Measurements from ENCODE around the gene CUTA. TPM values are rescaled to one million over a fixed set of nuclear protein-coding genes. Genes with fewer than 3 reads are reported as not detected.
"Not testable (repeated sequence)": the region's sequence is repeated elsewhere in the genome, so short reads cannot be mapped to it uniquely, and the experiment has no call there.

CUTA gene
- total RNA-seq, 1 experiment from 2014 or later: 257 TPM

DNA sequence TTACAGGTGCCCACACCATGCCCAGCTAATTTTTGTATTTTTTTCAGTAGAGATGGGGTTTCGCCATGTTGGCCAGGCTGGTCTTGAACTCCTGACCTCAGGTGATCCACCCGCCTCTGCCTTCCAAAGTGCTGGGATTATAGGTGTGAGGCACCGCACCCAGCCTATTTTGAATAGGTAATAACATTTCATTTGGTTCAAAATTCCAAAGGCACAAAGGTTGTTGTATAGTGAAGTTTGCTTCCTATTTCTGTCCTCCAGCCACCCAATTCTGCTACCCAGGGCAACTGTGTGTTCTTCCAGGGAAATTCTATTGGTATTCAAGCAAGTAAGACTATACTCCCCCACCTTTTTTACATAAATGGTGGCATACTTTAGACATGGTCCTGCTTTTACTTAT lies 19.3 kb downstream of the CUTA start:
- H3T11ph ChIP-seq (ENCODE audit: low read length); H3K18ac ChIP-seq (ENCODE audit: insufficient read length, low read depth, low read length); H3K9ac ChIP-seq (ENCODE audit: extremely low read depth, insufficient read length, low read length); H4K20me1 ChIP-seq (ENCODE audit: control insufficient read depth, insufficient read depth, insufficient read length); H3K9me3 Mint-ChIP-seq; DNase-seq; H3K14ac ChIP-seq (ENCODE audit: insufficient read depth, low read length); H3K9me3 ChIP-seq (ENCODE audit: control insufficient read depth, low read depth, low read length); H4K5ac ChIP-seq (ENCODE audit: insufficient read length, low read depth, low read length); H3K27me3 ChIP-seq (ENCODE audit: insufficient read depth, low read length); H3K4me3 Mint-ChIP-seq; H2BK12ac ChIP-seq (ENCODE audit: insufficient read length, low read depth, low read length); H3K27ac ChIP-seq (ENCODE audit: insufficient read length, low read depth, low read length); H2AFZ ChIP-seq (ENCODE audit: low read length); H2BK20ac ChIP-seq (ENCODE audit: low read depth, low read length, poor library complexity, severe bottlenecking); H4K91ac ChIP-seq (ENCODE audit: insufficient read length, low read depth, low read length); H2BK5ac ChIP-seq (ENCODE audit: insufficient read length, low read length); H3K79me1 ChIP-seq (ENCODE audit: insufficient read depth, low read depth, low read length, poor library complexity, severe bottlenecking); H2BK120ac ChIP-seq (ENCODE audit: low read depth, low read length, poor library complexity, severe bottlenecking); H3K56ac ChIP-seq (ENCODE audit: insufficient read length, low read depth, low read length); H3K4me1 ChIP-seq (ENCODE audit: insufficient read depth, low read length); H4K8ac ChIP-seq (replicated peaks; ENCODE audit: insufficient read length, low read depth, low read length); H3K27me3 Mint-ChIP-seq (ENCODE audit: low read depth); H2AK5ac ChIP-seq (ENCODE audit: insufficient read length, low read length); H3K23ac ChIP-seq (ENCODE audit: insufficient read length, low read depth, low read length); H3K23me2 ChIP-seq (ENCODE audit: insufficient read length, low read depth, low read length, poor library complexity, severe bottlenecking); H3K27ac Mint-ChIP-seq; H3K4ac ChIP-seq (ENCODE audit: low read depth, low read length); H2BK15ac ChIP-seq (ENCODE audit: low read depth, low read length); H3K4me2 ChIP-seq (ENCODE audit: insufficient read depth, insufficient read length, low read length): not testable (repeated sequence)
- Mint-ChIP-seq H3K36me3 (ENCODE audit: insufficient read depth in 1 of 3, low read depth in 3 of 3) (peaks cover 39 to 66% (median 64%) of the 10 kb centered on the region in 3 experiments; a peak in 6 of 7 replicates), H3K4me1 (peaks cover 14 to 16% of the 10 kb centered on the region in 2 experiments)
- H3K79me2 ChIP-seq (ENCODE audit: insufficient read depth, low read length): peaks cover 24% of the 10 kb centered on the region; the same call in 1 of the 2 replicates
- no CpG with 5 or more reads among the region's 3 CpGs for WGBS (ENCODE audit: extremely low coverage, insufficient read length, low lambda C conversion rate)

Data from H9 (cell line).